Esophagus squamous epithelium (tissue), 5 donors: Measurements from ENCODE around the gene OPCML. TPM values are rescaled to one million over a fixed set of nuclear protein-coding genes. Genes with fewer than 3 reads are reported as not detected.

Source experiments
- DNase-seq: peaks from one replicate; lab custom pipeline; 2025; lab: John Stamatoyannopoulos, UW
- H3K27ac ChIP-seq, 4 donors: fragments of 200-600 bp; sonication (generic); one replicate each; pipeline ENCODE4 v1.5.1; 2016 to 2019; ENCODE audit warnings: mild to moderate bottlenecking in 1 of 4
- H3K27me3 ChIP-seq, 4 donors: fragments of 200-600 bp; sonication (generic); 1 replicate in 3 of 4; 2 replicates in 1 of 4; pipeline versions ENCODE4 v1.5.1 to v1.6.0; 2017 to 2021; ENCODE audit warnings: antibody characterized with exemption in 1 of 4
- H3K36me3 ChIP-seq, 3 donors: fragments of 200-600 bp; sonication (generic); one replicate each; pipeline ENCODE4 v1.5.1; 2016 to 2019
- H3K4me1 ChIP-seq, 3 donors: fragments of 200-600 bp; sonication (generic); one replicate each; pipeline ENCODE4 v1.5.1; 2017 to 2019
- H3K4me3 ChIP-seq, 4 donors: fragments of 200-600 bp; sonication (generic); 1 replicate in 3 of 4; 2 replicates in 1 of 4; pipeline ENCODE4 v1.5.1; 2016 to 2019; ENCODE audit warnings: mild to moderate bottlenecking in 2 of 4, moderate library complexity in 1 of 4
- H3K9me3 ChIP-seq, 3 donors: fragments of 200-600 bp; sonication (generic); one replicate each; pipeline ENCODE4 v1.5.1; 2016 to 2019
- CTCF ChIP-seq, 6 experiments: fragments of 450-650 bp in 4 of 6; fragments of 200-600 bp in 2 of 6; sonication (generic) in 2 of 6; IDR thresholded peaks; one replicate each; pipeline ENCODE4 v1.5.1; 2016 to 2019; ENCODE audit warnings: antibody characterized with exemption in 6 of 6, mild to moderate bottlenecking in 4 of 6, moderate library complexity in 4 of 6
- POLR2A ChIP-seq, 4 donors: fragments of 450-650 bp; IDR thresholded peaks; one replicate each; pipeline ENCODE4 v1.6.1; 2017; ENCODE audit warnings: antibody characterized with exemption in 4 of 4, mild to moderate bottlenecking in 4 of 4, moderate library complexity in 3 of 4
- whole genome bisulfite sequencing, 2 donors: methylation state at CpG; one replicate each; pipeline ENCODE4 v1.1.5; 2018; 5-methylcytosine and 5-hydroxymethylcytosine counted together
- intact Hi-C: fragments of 100-400 bp; cut with DNase I; formaldehyde crosslinking; loops from one replicate; pipeline ENCODE4 v1.15.0; 2022
- total RNA-seq, 4 donors: library from RNA; depleted of rRNA; stranded (reverse); fragments of >200 nt; gene quantifications; one replicate each; pipeline ENCODE4 v1.1.0, GENCODE V29; 2016
- donor health status: DM: yes; HTN: yes; CAD: no.

The OPCML gene
- total RNA-seq, 4 donors from 2014 or later: under 0.01 TPM; not detected in 3

DNA sequence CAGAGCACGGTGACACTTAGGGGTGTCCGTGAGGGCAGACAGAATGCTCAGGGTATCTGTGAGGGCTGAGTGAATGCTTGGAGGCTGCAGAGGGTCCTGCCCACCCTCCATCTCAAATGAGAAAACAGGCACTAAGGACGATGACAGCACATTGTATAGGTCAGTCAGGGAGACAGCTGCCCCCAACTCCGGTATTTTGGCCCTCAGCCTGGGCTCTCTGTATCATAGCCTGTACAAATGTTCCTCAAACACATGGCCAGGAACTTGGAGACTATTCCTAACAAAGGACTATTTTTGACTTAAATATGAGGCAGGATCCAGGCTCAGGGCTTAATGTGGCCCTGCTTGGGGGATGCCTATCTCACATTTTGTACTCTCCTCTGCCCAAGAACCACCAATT is 145.4 kb downstream of the OPCML start:
- H3K9me3 ChIP-seq: no peaks in the 10 kb centered on the region
- H3K36me3 ChIP-seq: no peaks in the 10 kb centered on the region
- WGBS, 2 donors: 74 to 86% methylated on average over 3 to 4 of the region's 4 CpGs
- H3K27me3 ChIP-seq: peaks cover 0 to 6% (median 0%) of the 10 kb centered on the region in 4 donors
- intact Hi-C loops: no loop called here
- no peak for DNase-seq
- TF ChIP-seq POLR2A (IDR thresholded peaks at IDR 0.05) (no peak), CTCF (IDR thresholded peaks at IDR 0.05) (no peak)
- H3K27ac ChIP-seq: no peak overlapping the region
- H3K4me1 ChIP-seq: peaks cover 0 to 13% (median 0%) of the 10 kb centered on the region in 3 donors
- H3K4me3 ChIP-seq: no peak overlapping the region

DNA sequence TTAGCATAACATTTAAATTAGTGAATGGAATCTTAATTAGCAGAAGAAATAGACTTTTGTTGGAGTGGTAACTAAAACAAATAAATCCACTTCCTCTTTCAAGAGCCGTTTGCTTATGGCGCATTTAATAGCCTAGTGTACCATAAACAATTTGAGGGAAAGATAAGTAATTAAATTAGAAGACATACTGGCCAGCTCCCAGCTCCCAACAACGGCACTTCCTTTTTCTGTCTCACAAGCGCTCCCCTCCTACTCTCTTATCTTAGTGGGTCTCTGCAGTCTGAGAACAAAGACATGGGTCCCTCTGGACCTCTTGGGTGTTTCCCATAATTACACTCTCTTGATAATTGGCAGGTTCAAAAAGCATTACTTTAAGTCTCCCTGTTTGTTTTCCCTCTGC is 146.0 kb downstream of the OPCML start:
- intact Hi-C loops: no loop called here
- 35 to 49% methylated on average over 4 of the region's 4 CpGs for WGBS, 2 donors
- no peak overlapping the region for H3K4me3 ChIP-seq
- H3K27ac ChIP-seq: no peak overlapping the region
- H3K9me3 ChIP-seq: no peaks in the 10 kb centered on the region
- H3K36me3 ChIP-seq: no peaks in the 10 kb centered on the region
- peaks cover 0 to 13% (median 0%) of the 10 kb centered on the region in 3 donors for H3K4me1 ChIP-seq
- TF ChIP-seq POLR2A (IDR thresholded peaks at IDR 0.05) (no peak), CTCF (IDR thresholded peaks at IDR 0.05) (no peak)
- H3K27me3 ChIP-seq: peaks cover 0 to 8% (median 0%) of the 10 kb centered on the region in 4 donors
- no peak for DNase-seq

- WGBS, 2 donors: 56 to 67% methylated on average over 4 of the region's 4 CpGs
- Histone ChIP-seq H3K36me3 (no peaks in the 10 kb centered on the region), H3K9me3 (no peaks in the 10 kb centered on the region), H3K27ac (no peak overlapping the region), H3K4me1 (peaks cover 0 to 13% (median 0%) of the 10 kb centered on the region in 3 donors), H3K27me3 (peaks cover 0 to 8% (median 0%) of the 10 kb centered on the region in 4 donors), H3K4me3 (no peak overlapping the region)
- TF ChIP-seq CTCF (IDR thresholded peaks at IDR 0.05): no peak
- no peak for TF ChIP-seq POLR2A (IDR thresholded peaks at IDR 0.05)
- no peak for DNase-seq
- intact Hi-C loops: no loop called here
Measured at GRCh38 chr11:133385781-133386180, 146.5 kb downstream of the OPCML start.

DNA sequence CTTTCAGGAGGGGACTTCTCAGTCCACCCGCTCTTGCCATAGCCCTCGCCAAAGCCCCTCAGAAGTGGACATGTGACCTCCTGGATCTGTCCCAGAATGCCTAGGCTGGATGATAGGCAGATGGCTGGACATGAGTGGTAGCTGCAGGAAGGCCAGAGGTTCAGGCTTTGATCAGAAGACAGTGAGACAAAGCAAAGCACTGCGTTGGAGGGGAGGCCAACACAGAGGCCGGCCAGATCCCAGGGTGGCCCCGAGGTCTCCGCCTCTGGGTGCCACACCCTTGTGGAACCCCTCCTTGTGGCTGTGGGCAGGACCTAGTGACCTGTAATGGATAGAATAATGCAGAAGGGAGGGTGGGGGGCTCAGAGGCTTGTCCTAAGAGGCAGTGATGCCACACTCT is 147.6 kb downstream of the OPCML start:
- H3K4me3 ChIP-seq: no peak overlapping the region
- WGBS, 2 donors: 88 to 100% methylated on average over 1 to 6 of the region's 6 CpGs
- intact Hi-C loops: no loop called here
- peaks cover 0 to 8% (median 0%) of the 10 kb centered on the region in 4 donors for H3K27me3 ChIP-seq
- no peaks in the 10 kb centered on the region for H3K36me3 ChIP-seq
- TF ChIP-seq POLR2A (IDR thresholded peaks at IDR 0.05): no peak
- no peak for TF ChIP-seq CTCF (IDR thresholded peaks at IDR 0.05)
- no peak overlapping the region for H3K27ac ChIP-seq
- no peak for DNase-seq
- no peaks in the 10 kb centered on the region for H3K9me3 ChIP-seq
- H3K4me1 ChIP-seq: peaks cover 0 to 13% (median 0%) of the 10 kb centered on the region in 3 donors

DNA sequence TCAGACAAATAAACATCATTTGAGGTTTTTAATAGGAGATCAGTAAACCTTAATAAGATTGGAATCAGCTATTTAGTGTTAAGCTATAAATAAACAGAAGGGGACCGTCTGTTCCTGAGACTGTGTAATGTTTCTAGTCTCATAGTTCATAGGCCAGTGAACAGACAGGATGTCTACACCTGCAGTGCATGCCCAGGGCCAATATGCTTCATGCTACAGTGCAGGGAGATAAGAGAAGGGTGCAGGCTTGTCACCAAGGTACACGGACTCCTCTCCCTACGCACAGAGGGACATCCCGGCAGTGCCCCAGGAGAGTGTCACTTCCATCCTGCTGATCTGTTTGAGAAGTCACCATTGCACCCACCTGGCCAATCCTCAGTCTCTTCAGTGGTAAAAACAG is 148.6 kb downstream of the OPCML start:
- WGBS, 2 donors: 31 to 79% methylated on average over 1 to 4 of the region's 4 CpGs

More for the DNA sequence above, 148.6 kb downstream of the OPCML start:
- peaks cover 0 to 8% (median 0%) of the 10 kb centered on the region in 4 donors for H3K27me3 ChIP-seq
- no peaks in the 10 kb centered on the region for H3K36me3 ChIP-seq
- no peaks in the 10 kb centered on the region for H3K9me3 ChIP-seq
- no peak for TF ChIP-seq CTCF (IDR thresholded peaks at IDR 0.05)
- no peak for TF ChIP-seq POLR2A (IDR thresholded peaks at IDR 0.05)
- peaks cover 0 to 13% (median 0%) of the 10 kb centered on the region in 3 donors for H3K4me1 ChIP-seq
- H3K27ac ChIP-seq: no peak overlapping the region
- DNase-seq: no peak
- intact Hi-C loops: no loop called here
- H3K4me3 ChIP-seq: no peak overlapping the region
